Body of pancreas (tissue), 4 donors: ENCODE data around the gene AURKB. TPM values are rescaled to one million over a fixed set of nuclear protein-coding genes. Genes with fewer than 3 reads are reported as not detected.

Source experiments
- ATAC-seq: fragments of 150-250 bp; one replicate; pipeline ENCODE4 v1.9.1; 2016
- DNase-seq, 4 donors: peaks; one replicate each; pipeline ENCODE4 v3.0.0-alpha.2; 2019
- H3K27ac ChIP-seq, 4 donors: fragments of 200-600 bp; sonication (generic); 1 replicate in 3 of 4; 2 replicates in 1 of 4; pipeline versions ENCODE4 v1.5.1 to v1.6.1; 2016 to 2019; ENCODE audit warnings: mild to moderate bottlenecking in 1 of 4, mixed read lengths in 1 of 4, moderate library complexity in 1 of 4
- H3K27me3 ChIP-seq, 2 donors: fragments of 200-600 bp; sonication (generic); one replicate each; pipeline ENCODE4 v1.6.0; 2016; ENCODE audit warnings: mild to moderate bottlenecking in 1 of 2
- H3K36me3 ChIP-seq, 2 donors: fragments of 200-600 bp; sonication (generic); replicated peaks in 1 of 2; 2 replicates each; pipeline ENCODE4 v1.5.1; 2016; ENCODE audit warnings: low read depth in 2 of 2; ENCODE audit not compliant: insufficient read depth in 1 of 2
- H3K4me1 ChIP-seq: fragments of 200-600 bp; sonication (generic); one replicate; pipeline ENCODE4 v1.6.0; 2016
- H3K4me3 ChIP-seq, 2 donors: fragments of 200-600 bp; sonication (generic); 1 replicate in 1 of 2; 2 replicates in 1 of 2; pipeline ENCODE4 v1.5.1; 2016 to 2019
- H3K9me3 ChIP-seq, 3 donors: fragments of 200-600 bp; sonication (generic); 1 replicate in 2 of 3; 2 replicates in 1 of 3; pipeline ENCODE4 v1.5.1; 2016
- CTCF ChIP-seq, 7 experiments: fragments of 450-650 bp in 4 of 7; fragments of 200-600 bp in 3 of 7; sonication (generic) in 3 of 7; IDR thresholded peaks; one replicate each; pipeline ENCODE4 v1.5.1; 2016 to 2019; ENCODE audit warnings: antibody characterized with exemption in 7 of 7
- POLR2A ChIP-seq, 3 donors: fragments of 450-650 bp; IDR thresholded peaks; one replicate each; pipeline ENCODE4 v1.6.1; 2016; ENCODE audit warnings: antibody characterized with exemption in 3 of 3, mild to moderate bottlenecking in 2 of 3
- WGBS, 2 donors: methylation state at CpG; one replicate each; pipeline ENCODE4 v1.1.5; 2017; 5-methylcytosine and 5-hydroxymethylcytosine counted together
- intact Hi-C: fragments of 100-400 bp; cut with DNase I; formaldehyde crosslinking; loops from one replicate; pipeline ENCODE4 v1.15.1; 2023
- total RNA-seq, 2 donors: library from RNA; depleted of rRNA; stranded (reverse); fragments of >200 nt; gene quantifications; one replicate each; pipeline ENCODE4 v1.1.0, GENCODE V29; 2016

AURKB gene
- total RNA-seq, 2 donors from 2014 or later: not detected

GRCh38 chr17:8226536-8227237, 16.3 kb upstream of the AURKB start:
- WGBS, 2 donors: 11 to 14% methylated on average over 31 to 32 of the region's 32 CpGs
- Histone ChIP-seq H3K4me1 (peaks cover 24% of the 10 kb centered on the region), H3K4me3 (no peak overlapping the region), H3K27me3 (no peaks in the 10 kb centered on the region), H3K9me3 (no peaks in the 10 kb centered on the region), H3K27ac (peak overlapping the region in 3 of 4 donors; percentile 52 to 70 (median 69)), H3K36me3 (peaks cover 8 to 12% of the 10 kb centered on the region in 2 donors)
- peak; percentile 68 to 82 (median 78) for DNase-seq
- intact Hi-C loops: no loop called here
- ATAC-seq: peak; percentile 16
- TF ChIP-seq CTCF (IDR thresholded peaks at IDR 0.05): peak in 1 of 7 experiments; percentile 1
- peak in 2 of 3 donors; percentile 45 to 60 for TF ChIP-seq POLR2A (IDR thresholded peaks at IDR 0.05)

GRCh38 chr17:8225813-8226535, 15.6 kb upstream of the AURKB start:
- Histone ChIP-seq H3K4me3 (no peak overlapping the region), H3K9me3 (no peaks in the 10 kb centered on the region), H3K27ac (peak overlapping the region in 3 of 4 donors; percentile 52 to 70 (median 69)), H3K27me3 (no peaks in the 10 kb centered on the region), H3K36me3 (peaks cover 3 to 6% of the 10 kb centered on the region in 2 donors), H3K4me1 (peaks cover 29% of the 10 kb centered on the region)
- DNase-seq: peak; percentile 56 to 67 (median 63)
- no peak for ATAC-seq
- TF ChIP-seq CTCF (IDR thresholded peaks at IDR 0.05) (no peak), POLR2A (IDR thresholded peaks at IDR 0.05) (no peak)
- intact Hi-C loops: no loop called here
- WGBS, 2 donors: 41 to 44% methylated on average over 20 of the region's 20 CpGs

- no peaks in the 10 kb centered on the region for H3K9me3 ChIP-seq
- H3K4me3 ChIP-seq: no peak overlapping the region
- peaks cover 35% of the 10 kb centered on the region for H3K4me1 ChIP-seq
- WGBS, 2 donors: 88% methylated on average over 26 of the region's 26 CpGs
- DNase-seq: no peak
- no peak overlapping the region for H3K27ac ChIP-seq
- peaks cover 0 to 6% of the 10 kb centered on the region in 2 donors for H3K36me3 ChIP-seq
- intact Hi-C loops: no loop called here
- H3K27me3 ChIP-seq: no peaks in the 10 kb centered on the region
- TF ChIP-seq POLR2A (IDR thresholded peaks at IDR 0.05): no peak
- no peak for TF ChIP-seq CTCF (IDR thresholded peaks at IDR 0.05)
- ATAC-seq: no peak
Observed at GRCh38 chr17:8224891-8225812, 14.8 kb upstream of the AURKB start.

- Histone ChIP-seq H3K27me3 (no peaks in the 10 kb centered on the region), H3K9me3 (no peaks in the 10 kb centered on the region), H3K27ac (peak overlapping the region; percentile 90 to 96 (median 92)), H3K4me1 (peaks cover 38% of the 10 kb centered on the region), H3K36me3 (no peaks in the 10 kb centered on the region), H3K4me3 (peak overlapping the region; percentile 4 to 20)
- peak; percentile 66 to 77 (median 69) for DNase-seq
- ATAC-seq: peak; percentile 1
- TF ChIP-seq CTCF (IDR thresholded peaks at IDR 0.05) (peak in 4 of 7 experiments; percentile 6 to 31 (median 11)), POLR2A (IDR thresholded peaks at IDR 0.05) (peak in 1 of 3 donors; percentile 28)
- WGBS, 2 donors: 4 to 11% methylated on average over 11 to 27 of the region's 27 CpGs
- intact Hi-C loops: no loop called here
Observed at GRCh38 chr17:8223356-8224126, 13.2 kb upstream of the AURKB start.
